NCI-H226 (cell line): ENCODE results near the gene ADAM21.
"Not testable (repeated sequence)": the region's sequence is repeated elsewhere in the genome, so short reads cannot be mapped to it uniquely, and the experiment has no call there.

Experiments
- DNase-seq: peaks from one replicate; pipeline ENCODE4 v3.0.0-alpha.2; 2015

ADAM21 gene

DNA sequence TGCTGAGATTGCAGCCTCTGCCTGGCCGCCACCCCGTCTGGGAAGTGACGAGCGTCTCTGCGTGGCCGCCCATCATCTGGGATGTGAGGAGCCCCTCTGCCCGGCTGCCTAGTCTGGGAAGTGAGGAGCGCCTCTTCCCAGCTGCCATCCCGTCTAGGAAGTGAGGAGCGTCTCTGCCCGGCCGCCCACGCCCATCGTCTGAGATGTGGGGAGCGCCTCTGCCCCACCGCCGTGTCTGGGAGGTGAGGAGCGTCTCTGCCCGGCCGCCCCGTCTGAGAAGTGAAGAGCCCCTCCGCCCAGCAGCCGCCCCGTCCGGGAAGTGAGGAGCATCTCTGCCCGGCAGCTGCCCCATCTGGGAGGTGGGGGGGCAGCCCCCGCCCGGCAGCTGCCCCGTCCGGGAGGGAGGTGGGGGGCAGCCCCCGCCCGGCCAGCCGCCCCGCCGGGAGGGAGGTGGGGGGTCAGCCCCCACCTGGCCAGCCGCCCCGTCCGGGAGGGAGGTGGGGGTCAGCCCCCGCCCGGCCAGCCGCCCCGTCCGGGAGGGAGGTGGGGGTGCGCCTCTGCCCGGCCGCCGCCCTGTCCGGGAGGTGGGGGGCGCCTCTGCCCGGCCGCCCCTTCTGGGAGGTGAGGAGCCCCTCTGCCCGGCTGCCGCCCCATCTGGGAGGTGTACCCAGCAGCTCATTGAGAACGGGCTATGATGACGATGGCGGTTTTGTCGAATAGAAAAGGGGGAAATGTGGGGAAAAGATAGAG, 25.6 kb downstream of the ADAM21 start:
- DNase-seq: not testable (repeated sequence)

GRCh38 chr14:70489579-70490200, 37.7 kb downstream of the ADAM21 start:
- DNase-seq: no peak

DNA sequence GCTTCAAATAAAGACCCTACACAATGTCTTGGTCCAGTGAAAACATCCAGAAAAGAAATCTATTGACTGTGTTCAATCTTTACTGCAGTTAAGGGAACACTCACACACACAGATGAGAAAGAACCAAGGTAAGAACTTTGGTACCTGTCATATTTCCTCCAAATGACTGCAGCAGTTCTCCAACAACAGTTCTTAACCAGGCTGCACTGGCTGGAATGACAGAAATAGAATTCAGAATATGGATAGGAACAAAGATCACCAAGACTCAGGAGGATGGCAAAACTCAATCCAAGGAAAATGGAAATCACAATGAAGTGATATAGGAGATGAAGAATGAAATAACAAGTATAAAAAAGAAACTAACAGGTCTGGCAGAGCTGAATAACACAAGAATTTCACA, 46.2 kb downstream of the ADAM21 start:
- DNase-seq: no peak
